GM12801 (cell line): ENCODE measurements around the gene BAG1.

Experiments
- TF ChIP-seq, protein P1 (sequence below): IDR thresholded peaks from one replicate; pipeline ENCODE4 v1.5.1; 2011; ENCODE audit warnings: control low read depth; ENCODE audit not compliant: insufficient read length; ENCODE audit errors: extremely low read depth

Gene BAG1

DNA sequence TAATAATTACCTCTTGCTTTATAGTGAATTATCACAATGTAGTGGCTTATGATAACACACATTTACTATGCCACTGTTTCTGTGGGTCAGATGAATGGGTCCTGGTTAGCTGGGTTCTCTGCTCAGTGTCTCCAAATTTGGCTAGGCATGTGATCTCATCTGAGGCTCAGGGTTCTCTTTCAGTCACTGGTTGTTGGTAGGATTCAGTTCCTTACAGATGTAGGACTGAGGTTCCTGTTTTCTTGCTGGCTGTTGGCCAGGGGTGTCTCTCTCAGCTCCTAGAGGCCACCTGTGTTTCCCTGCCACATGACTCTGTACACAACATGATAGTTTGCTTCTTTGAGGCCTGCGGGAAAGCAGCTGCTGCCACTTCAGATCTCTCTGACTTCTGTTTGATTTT, 32.9 kb upstream of the BAG1 start:
- TF ChIP-seq, protein P1, sequence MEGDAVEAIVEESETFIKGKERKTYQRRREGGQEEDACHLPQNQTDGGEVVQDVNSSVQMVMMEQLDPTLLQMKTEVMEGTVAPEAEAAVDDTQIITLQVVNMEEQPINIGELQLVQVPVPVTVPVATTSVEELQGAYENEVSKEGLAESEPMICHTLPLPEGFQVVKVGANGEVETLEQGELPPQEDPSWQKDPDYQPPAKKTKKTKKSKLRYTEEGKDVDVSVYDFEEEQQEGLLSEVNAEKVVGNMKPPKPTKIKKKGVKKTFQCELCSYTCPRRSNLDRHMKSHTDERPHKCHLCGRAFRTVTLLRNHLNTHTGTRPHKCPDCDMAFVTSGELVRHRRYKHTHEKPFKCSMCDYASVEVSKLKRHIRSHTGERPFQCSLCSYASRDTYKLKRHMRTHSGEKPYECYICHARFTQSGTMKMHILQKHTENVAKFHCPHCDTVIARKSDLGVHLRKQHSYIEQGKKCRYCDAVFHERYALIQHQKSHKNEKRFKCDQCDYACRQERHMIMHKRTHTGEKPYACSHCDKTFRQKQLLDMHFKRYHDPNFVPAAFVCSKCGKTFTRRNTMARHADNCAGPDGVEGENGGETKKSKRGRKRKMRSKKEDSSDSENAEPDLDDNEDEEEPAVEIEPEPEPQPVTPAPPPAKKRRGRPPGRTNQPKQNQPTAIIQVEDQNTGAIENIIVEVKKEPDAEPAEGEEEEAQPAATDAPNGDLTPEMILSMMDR, result no peak

DNA sequence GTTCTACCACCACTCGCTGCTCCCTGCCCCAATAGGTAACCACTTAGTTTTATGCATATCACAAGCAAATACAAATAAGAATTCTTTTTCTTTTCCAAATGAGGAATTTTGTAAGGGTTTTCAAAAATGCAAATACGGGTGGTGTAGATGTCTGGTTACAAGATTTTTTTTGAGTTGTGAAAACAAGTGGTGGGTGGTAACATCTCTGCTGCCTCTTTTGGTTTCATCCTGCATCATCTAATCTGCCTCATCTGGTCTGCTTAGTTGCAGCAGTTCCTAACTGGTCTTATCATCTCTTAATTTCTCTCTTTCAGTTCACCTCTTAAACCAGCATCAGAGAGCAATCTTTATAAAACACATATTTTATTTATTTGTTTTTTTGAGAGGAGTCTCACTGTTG, 31.1 kb upstream of the BAG1 start:
- TF ChIP-seq, protein P1, result no peak

DNA sequence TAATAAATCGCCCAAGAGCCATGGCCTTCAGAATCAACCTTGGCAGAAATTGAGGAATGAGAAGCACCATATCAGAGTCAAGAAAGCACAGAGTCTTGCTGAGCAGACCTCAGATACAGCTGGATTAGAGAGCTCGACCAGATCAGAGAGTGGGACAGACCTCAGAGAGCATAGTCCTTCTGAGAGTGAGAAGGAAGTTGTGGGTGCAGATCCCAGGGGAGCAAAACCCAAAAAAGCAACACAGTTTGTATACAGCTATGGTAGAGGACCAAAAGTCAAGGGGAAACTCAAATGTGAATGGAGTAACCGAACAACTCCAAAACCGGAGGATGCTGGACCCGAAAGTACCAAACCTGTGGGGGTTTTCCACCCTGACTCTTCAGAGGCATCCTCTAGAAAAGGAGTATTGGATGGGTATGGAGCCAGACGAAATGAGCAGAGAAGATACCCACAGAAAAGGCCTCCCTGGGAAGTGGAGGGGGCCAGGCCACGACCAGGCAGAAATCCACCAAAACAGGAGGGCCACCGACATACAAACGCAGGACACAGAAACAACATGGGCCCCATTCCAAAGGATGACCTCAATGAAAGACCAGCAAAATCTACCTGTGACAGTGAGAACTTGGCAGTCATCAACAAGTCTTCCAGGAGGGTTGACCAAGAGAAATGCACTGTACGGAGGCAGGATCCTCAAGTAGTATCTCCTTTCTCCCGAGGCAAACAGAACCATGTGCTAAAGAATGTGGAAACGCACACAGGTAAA, 30.3 kb upstream of the BAG1 start:
- TF ChIP-seq, protein P1, result no peak

DNA sequence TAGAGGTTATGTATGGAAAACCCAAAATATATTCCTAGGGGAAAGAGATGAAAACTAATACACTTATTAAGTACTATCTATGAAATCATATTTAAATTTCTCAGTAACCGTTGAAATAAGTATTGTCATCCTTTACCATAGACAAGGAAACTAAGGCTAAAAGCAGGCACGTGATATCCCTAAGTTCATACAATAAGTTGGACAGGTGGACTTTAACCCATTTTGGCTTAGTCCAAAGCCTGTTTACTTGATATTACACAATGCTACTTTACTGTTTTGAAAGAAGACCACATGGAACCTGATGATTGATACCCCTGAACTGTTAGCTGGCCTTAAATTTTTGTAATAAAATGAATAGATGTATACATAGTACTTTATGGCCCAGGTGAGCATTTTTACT, 29.3 kb upstream of the BAG1 start:
- TF ChIP-seq, protein P1, result no peak

DNA sequence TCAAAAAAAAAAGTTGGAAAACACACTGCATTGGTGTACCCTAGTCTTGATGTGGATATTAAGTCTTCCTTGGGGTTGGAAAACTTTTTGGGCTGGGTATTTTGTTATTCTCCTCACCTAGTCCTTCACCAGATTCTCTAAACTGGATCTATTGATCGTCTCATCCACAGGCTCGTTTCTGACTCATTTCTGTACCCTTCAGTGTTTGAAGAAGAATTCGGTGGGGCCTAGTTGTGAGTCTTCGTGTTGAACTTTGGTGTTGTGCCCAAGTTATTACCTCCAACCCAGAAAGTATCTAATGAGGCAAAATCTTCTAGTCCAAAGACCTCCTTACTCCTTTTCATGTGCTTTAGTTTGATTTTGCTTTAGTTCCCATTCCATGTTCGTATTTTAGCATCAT, 27.4 kb upstream of the BAG1 start:
- TF ChIP-seq, protein P1, result no peak

DNA sequence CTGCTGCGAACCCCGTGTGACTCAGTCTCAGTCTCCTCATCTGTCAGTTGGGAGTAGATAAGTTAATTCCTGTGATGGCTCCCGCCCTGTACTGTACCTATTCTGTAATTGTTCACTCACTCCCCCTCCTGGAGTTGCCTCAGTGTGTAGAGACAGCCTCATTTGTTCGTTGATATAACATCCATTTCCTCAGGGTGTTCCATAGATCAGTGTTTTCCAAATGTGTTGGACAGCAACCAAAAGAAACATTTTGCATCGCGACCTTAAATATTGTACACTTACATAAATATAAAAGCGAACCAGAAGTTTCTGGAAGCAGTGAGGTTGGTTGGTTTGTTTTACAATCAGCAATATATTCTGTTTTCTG, 26.5 kb upstream of the BAG1 start:
- TF ChIP-seq, protein P1, result no peak

DNA sequence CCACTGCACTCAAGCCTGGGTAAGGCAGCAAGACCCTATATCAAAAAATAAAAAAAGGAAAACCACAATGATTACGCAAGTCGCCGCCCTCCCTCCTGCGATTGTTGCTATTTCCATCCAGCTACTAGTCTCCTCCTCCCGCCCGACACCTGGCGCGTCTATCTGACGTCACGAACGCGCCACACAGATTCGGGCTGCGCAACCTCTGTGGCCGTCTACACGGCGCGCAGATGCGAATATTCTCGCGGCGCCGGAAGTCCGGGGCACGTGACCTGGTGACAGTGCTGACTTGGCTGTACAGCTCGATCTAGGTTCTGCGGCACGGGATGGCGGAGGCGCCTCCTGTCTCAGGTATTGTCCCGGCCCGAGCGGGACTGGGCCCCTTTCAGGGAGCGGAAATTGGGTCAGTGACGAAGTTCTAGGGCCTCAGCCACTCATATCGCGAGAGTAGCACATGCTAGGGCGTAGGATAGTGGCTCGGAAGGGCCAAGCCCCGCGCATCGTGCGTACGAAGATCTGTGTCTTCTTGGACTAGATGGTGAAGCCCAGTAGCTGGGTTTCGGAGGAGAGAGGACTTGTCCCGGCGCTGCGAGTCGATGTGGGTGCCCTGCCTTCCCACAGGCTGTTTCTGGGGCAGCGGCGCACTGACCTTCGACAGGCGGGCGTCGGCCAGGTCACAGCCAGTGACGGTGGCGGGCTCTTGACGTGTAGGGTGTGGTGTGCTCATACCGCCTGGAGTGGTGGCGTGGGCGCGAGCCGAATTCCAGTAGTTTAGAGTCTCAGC, 25.9 kb upstream of the BAG1 start, which contains the start of gene NFX1:
NFX1 (plus strand) TSS at position 270 of the 784 bp plus-strand sequence; CDS start at position 327, 57 bp downstream.
- TF ChIP-seq, protein P1, result no peak
